GM19193 (cell line): ENCODE data around the gene EFCAB10.

Source experiments
- POLR2A ChIP-seq: IDR thresholded peaks from 4 replicates; pipeline ENCODE4 v1.6.1; 2011; ENCODE audit not compliant: insufficient read depth, insufficient read length; ENCODE audit errors: extremely low read depth

The EFCAB10 gene

GRCh38 chr7:105581066-105581811 lies at the start of gene EFCAB10:
Gene EFCAB10, minus strand, starts transcription at chr7:105581493. Its CDS starts 30 bp downstream, at chr7:105581463.
- no peak for TF ChIP-seq POLR2A

GRCh38 chr7:105625986-105626385 lies 44.7 kb upstream of the EFCAB10 start:
- no peak for TF ChIP-seq POLR2A

GRCh38 chr7:105623906-105624305 lies 42.6 kb upstream of the EFCAB10 start:
- no peak for TF ChIP-seq POLR2A

GRCh38 chr7:105623378-105623777 lies 42.1 kb upstream of the EFCAB10 start:
- TF ChIP-seq POLR2A, result no peak

- TF ChIP-seq POLR2A, result no peak
Measured at GRCh38 chr7:105622106-105622731, 40.9 kb upstream of the EFCAB10 start.

- no peak for TF ChIP-seq POLR2A
Measured at GRCh38 chr7:105621617-105622016, 40.3 kb upstream of the EFCAB10 start.

GRCh38 chr7:105621176-105621575 lies 39.9 kb upstream of the EFCAB10 start:
- no peak for TF ChIP-seq POLR2A

- no peak for TF ChIP-seq POLR2A
Measured at GRCh38 chr7:105619590-105619989, 38.3 kb upstream of the EFCAB10 start.

GRCh38 chr7:105618016-105618296 lies 36.7 kb upstream of the EFCAB10 start:
- no peak for TF ChIP-seq POLR2A

- TF ChIP-seq POLR2A, result no peak
Measured at GRCh38 chr7:105617280-105618015, 36.2 kb upstream of the EFCAB10 start.

GRCh38 chr7:105614341-105614840 lies 33.1 kb upstream of the EFCAB10 start:
- no peak for TF ChIP-seq POLR2A

- TF ChIP-seq POLR2A, result no peak
Measured at GRCh38 chr7:105613611-105614330, 32.5 kb upstream of the EFCAB10 start.

- no peak for TF ChIP-seq POLR2A
Measured at GRCh38 chr7:105612806-105613205, 31.5 kb upstream of the EFCAB10 start.

- no peak for TF ChIP-seq POLR2A
Measured at GRCh38 chr7:105611856-105612775, 30.8 kb upstream of the EFCAB10 start.
